Measurements from ENCODE around the gene MAGEF1.

DNA sequence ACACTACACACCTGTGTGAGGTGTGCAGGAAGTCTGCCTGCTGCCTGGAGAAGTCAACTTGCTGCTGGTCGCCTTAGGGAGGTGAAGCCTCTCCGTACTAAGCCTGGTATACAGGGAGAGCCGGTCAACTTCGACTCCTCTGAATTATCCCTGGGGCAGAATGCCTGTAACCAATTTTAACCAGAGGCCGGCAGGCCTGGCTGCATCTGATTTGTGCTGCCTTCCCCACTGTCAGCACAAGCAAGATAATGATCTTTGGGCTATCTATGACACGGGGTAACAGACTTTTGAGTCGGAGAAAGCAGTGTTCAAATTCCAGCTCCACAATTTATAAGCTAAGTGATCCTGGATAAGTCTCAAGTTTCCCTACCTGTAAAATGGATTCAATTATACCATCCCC is 42.3 kb downstream of the MAGEF1 start:
- TF ChIP-seq ZNF70 (CRISPR knock-in tag; IDR thresholded peaks at IDR 0.05) (no peak), ZNF8 (CRISPR knock-in tag; IDR thresholded peaks at IDR 0.05) (no peak), TCF4 (CRISPR knock-in tag; IDR thresholded peaks at IDR 0.05; ENCODE audit: borderline replicate concordance) (no peak; the same call in 1 of the 2 replicates), ISL1 (CRISPR knock-in tag; IDR thresholded peaks at IDR 0.05) (no peak), ARNTL (CRISPR knock-in tag; IDR thresholded peaks at IDR 0.05; ENCODE audit: borderline replicate concordance, low read depth) (no peak), POU6F1 (CRISPR knock-in tag; IDR thresholded peaks at IDR 0.05; ENCODE audit: borderline replicate concordance, low read depth) (no peak), ZC3H10 (CRISPR knock-in tag; IDR thresholded peaks at IDR 0.05) (no peak), SNAI2 (CRISPR knock-in tag; IDR thresholded peaks at IDR 0.05) (no peak), CSDC2 (CRISPR knock-in tag; IDR thresholded peaks at IDR 0.05) (no peak), RARB (CRISPR knock-in tag; IDR thresholded peaks at IDR 0.05) (no peak)
- TF ChIP-seq, protein P1, sequence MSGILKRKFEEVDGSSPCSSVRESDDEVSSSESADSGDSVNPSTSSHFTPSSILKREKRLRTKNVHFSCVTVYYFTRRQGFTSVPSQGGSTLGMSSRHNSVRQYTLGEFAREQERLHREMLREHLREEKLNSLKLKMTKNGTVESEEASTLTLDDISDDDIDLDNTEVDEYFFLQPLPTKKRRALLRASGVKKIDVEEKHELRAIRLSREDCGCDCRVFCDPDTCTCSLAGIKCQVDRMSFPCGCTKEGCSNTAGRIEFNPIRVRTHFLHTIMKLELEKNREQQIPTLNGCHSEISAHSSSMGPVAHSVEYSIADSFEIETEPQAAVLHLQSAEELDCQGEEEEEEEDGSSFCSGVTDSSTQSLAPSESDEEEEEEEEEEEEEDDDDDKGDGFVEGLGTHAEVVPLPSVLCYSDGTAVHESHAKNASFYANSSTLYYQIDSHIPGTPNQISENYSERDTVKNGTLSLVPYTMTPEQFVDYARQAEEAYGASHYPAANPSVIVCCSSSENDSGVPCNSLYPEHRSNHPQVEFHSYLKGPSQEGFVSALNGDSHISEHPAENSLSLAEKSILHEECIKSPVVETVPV (CRISPR knock-in tag; IDR thresholded peaks at IDR 0.05), result no peak
- TF ChIP-seq, protein P2, sequence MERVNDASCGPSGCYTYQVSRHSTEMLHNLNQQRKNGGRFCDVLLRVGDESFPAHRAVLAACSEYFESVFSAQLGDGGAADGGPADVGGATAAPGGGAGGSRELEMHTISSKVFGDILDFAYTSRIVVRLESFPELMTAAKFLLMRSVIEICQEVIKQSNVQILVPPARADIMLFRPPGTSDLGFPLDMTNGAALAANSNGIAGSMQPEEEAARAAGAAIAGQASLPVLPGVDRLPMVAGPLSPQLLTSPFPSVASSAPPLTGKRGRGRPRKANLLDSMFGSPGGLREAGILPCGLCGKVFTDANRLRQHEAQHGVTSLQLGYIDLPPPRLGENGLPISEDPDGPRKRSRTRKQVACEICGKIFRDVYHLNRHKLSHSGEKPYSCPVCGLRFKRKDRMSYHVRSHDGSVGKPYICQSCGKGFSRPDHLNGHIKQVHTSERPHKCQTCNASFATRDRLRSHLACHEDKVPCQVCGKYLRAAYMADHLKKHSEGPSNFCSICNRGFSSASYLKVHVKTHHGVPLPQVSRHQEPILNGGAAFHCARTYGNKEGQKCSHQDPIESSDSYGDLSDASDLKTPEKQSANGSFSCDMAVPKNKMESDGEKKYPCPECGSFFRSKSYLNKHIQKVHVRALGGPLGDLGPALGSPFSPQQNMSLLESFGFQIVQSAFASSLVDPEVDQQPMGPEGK (CRISPR knock-in tag; IDR thresholded peaks at IDR 0.05; ENCODE audit: borderline replicate concordance), result no peak
